ENCODE results near the gene AATF.

AATF gene

DNA sequence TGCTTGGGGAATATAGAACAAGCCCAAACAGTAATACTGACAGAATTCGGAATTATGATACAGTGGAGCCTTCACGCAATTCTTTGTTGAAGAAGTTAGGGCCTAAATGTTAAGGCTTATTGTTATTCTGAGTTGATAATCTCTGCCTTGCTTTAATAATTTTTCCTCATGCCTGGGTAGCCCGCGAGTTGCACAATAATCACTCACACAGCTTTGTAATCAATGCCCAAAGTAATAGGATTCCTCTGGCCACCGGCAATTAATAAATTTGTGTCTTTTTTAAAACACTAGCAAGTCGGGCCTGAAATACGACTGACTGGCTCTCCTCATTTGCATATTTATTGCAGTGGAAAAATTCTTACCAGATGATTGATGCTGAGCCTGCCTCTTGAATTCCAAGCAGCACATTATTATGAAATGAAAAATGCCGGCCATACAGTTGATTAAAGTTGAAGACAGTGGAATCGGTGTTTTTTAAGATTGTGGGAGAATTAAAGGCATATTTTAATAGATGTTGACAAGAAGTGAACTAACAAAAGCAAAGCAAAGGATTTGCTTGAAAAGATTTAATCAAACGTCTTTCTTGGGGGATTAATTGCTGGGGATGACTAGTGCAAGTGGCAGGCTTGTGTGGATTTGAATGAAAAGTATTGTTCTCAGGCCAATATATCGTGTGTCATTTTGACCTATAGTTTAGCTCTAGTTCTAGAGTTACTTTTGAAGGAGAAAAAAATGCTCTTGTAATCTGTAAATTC, 30.2 kb downstream of the AATF start:
- Histone ChIP-seq H3K23ac (ENCODE audit: low read length) (no peak overlapping the region), H3K79me1 (ENCODE audit: low read length) (no peaks in the 10 kb centered on the region), H4K91ac (ENCODE audit: low read depth, low read length) (no peak overlapping the region), H4K8ac (ENCODE audit: low read depth, low read length) (no peak overlapping the region), H3K9me3 (ENCODE audit: insufficient read depth, low read depth, low read length) (no peaks in the 10 kb centered on the region), H2AK5ac (ENCODE audit: low read length) (no peak overlapping the region), H3K4me3 (ENCODE audit: low read depth, low read length) (no peak overlapping the region), H3K27ac (ENCODE audit: low read depth, low read length) (no peak overlapping the region), H3K79me2 (ENCODE audit: control insufficient read depth, insufficient read depth, low read length, poor library complexity) (no peaks in the 10 kb centered on the region), H4K12ac (ENCODE audit: low read depth, low read length) (no peak overlapping the region), H3K14ac (ENCODE audit: low read length) (no peak overlapping the region), H2BK5ac (ENCODE audit: low read depth, low read length, poor library complexity) (no peak overlapping the region), H3K4ac (ENCODE audit: low read depth, low read length) (no peak overlapping the region), H3K27me3 (ENCODE audit: insufficient read depth, low read length) (no peaks in the 10 kb centered on the region), H2BK120ac (ENCODE audit: insufficient read depth, low read length, poor library complexity) (no peak overlapping the region), H2AFZ (ENCODE audit: insufficient read depth, low read length, poor library complexity) (no peak overlapping the region), H3K18ac (ENCODE audit: low read length) (no peak overlapping the region), H3K9ac (ENCODE audit: low read length) (no peak overlapping the region), H3K4me1 (ENCODE audit: control insufficient read depth in 1 of 2, insufficient read depth in 2 of 2, low read length in 2 of 2) (no peaks in the 10 kb centered on the region), H2BK12ac (ENCODE audit: low read length) (no peak overlapping the region), H3K36me3 (ENCODE audit: control insufficient read depth in 1 of 2, insufficient read depth in 2 of 2, low read length in 2 of 2) (peaks cover 0 to 1% of the 10 kb centered on the region in 2 experiments), H3K4me2 (ENCODE audit: low read length) (no peak overlapping the region)
- WGBS (ENCODE audit: extremely low coverage, insufficient coverage, insufficient read length): 100% methylated on average over 1 of the region's 11 CpGs
- no peak for DNase-seq

DNA sequence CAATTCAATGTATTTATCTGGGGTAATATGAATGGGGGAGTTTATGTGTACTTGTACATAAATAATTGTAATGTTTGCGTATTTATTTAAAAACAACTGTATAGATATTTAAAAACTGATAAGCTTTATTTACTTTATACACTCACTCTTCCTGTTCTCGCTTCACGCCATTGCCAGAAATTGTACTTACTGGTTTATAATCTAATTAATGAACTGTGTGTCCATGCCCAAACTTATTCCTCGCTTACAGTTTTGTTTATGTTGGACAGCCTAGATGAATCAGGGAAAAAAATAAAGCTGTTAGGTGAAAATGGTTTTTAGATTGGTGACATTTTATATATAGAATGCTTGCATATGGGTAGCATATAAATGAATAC, 30.8 kb downstream of the AATF start:
- Histone ChIP-seq H3K9me3 (ENCODE audit: insufficient read depth, low read depth, low read length) (no peaks in the 10 kb centered on the region), H3K4me2 (ENCODE audit: low read length) (no peak overlapping the region), H3K4me1 (ENCODE audit: control insufficient read depth in 1 of 2, insufficient read depth in 2 of 2, low read length in 2 of 2) (no peaks in the 10 kb centered on the region), H3K27me3 (ENCODE audit: insufficient read depth, low read length) (no peaks in the 10 kb centered on the region), H2BK120ac (ENCODE audit: insufficient read depth, low read length, poor library complexity) (no peak overlapping the region), H2AK5ac (ENCODE audit: low read length) (no peak overlapping the region), H2AFZ (ENCODE audit: insufficient read depth, low read length, poor library complexity) (no peak overlapping the region), H3K27ac (ENCODE audit: low read depth, low read length) (no peak overlapping the region), H3K18ac (ENCODE audit: low read length) (no peak overlapping the region), H3K23ac (ENCODE audit: low read length) (no peak overlapping the region), H3K79me2 (ENCODE audit: control insufficient read depth, insufficient read depth, low read length, poor library complexity) (no peaks in the 10 kb centered on the region), H4K8ac (ENCODE audit: low read depth, low read length) (no peak overlapping the region), H4K12ac (ENCODE audit: low read depth, low read length) (no peak overlapping the region), H3K36me3 (ENCODE audit: control insufficient read depth in 1 of 2, insufficient read depth in 2 of 2, low read length in 2 of 2) (peaks cover 0 to 1% of the 10 kb centered on the region in 2 experiments), H3K9ac (ENCODE audit: low read length) (no peak overlapping the region), H2BK12ac (ENCODE audit: low read length) (no peak overlapping the region), H3K4me3 (ENCODE audit: low read depth, low read length) (no peak overlapping the region), H3K4ac (ENCODE audit: low read depth, low read length) (no peak overlapping the region), H3K14ac (ENCODE audit: low read length) (no peak overlapping the region), H4K91ac (ENCODE audit: low read depth, low read length) (no peak overlapping the region), H2BK5ac (ENCODE audit: low read depth, low read length, poor library complexity) (no peak overlapping the region), H3K79me1 (ENCODE audit: low read length) (no peaks in the 10 kb centered on the region)
- no peak for DNase-seq
- no CpG with 5 or more reads among the region's 4 CpGs for WGBS (ENCODE audit: extremely low coverage, insufficient coverage, insufficient read length)

DNA sequence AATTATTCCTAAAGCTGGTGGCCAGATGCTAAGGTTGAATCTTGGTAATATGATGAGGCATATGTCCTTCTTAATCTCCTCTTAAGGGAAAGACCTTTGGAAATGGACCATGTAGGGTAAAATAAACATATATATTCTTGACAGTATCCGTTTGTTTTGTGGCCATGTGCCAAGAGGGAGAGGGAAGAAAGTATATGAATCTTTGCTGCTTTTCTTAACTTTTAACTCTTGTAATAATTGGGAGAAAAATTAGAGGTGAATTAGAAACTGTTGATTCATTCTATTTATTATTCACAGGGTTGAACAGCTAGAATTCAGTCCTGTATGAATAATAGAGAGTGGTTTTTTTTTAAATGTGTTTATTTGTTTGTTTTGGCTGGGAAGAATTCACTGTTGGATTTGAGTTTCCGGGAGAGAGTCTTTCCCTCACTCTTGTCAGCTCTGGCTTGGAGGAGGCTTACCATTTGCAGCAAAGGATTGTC, 31.6 kb downstream of the AATF start:
- Histone ChIP-seq H2AFZ (ENCODE audit: insufficient read depth, low read length, poor library complexity) (no peak overlapping the region), H3K79me2 (ENCODE audit: control insufficient read depth, insufficient read depth, low read length, poor library complexity) (no peaks in the 10 kb centered on the region), H3K14ac (ENCODE audit: low read length) (no peak overlapping the region), H4K12ac (ENCODE audit: low read depth, low read length) (no peak overlapping the region), H3K36me3 (ENCODE audit: control insufficient read depth in 1 of 2, insufficient read depth in 2 of 2, low read length in 2 of 2) (peaks cover 0 to 1% of the 10 kb centered on the region in 2 experiments), H2BK5ac (ENCODE audit: low read depth, low read length, poor library complexity) (no peak overlapping the region), H3K4me2 (ENCODE audit: low read length) (no peak overlapping the region), H3K4me1 (ENCODE audit: control insufficient read depth in 1 of 2, insufficient read depth in 2 of 2, low read length in 2 of 2) (no peaks in the 10 kb centered on the region), H3K9ac (ENCODE audit: low read length) (no peak overlapping the region), H3K4me3 (ENCODE audit: low read depth, low read length) (no peak overlapping the region), H2BK12ac (ENCODE audit: low read length) (no peak overlapping the region), H4K8ac (ENCODE audit: low read depth, low read length) (no peak overlapping the region), H3K9me3 (ENCODE audit: insufficient read depth, low read depth, low read length) (no peaks in the 10 kb centered on the region), H3K4ac (ENCODE audit: low read depth, low read length) (no peak overlapping the region), H3K18ac (ENCODE audit: low read length) (no peak overlapping the region), H2AK5ac (ENCODE audit: low read length) (no peak overlapping the region), H3K27me3 (ENCODE audit: insufficient read depth, low read length) (no peaks in the 10 kb centered on the region), H3K79me1 (ENCODE audit: low read length) (no peaks in the 10 kb centered on the region), H2BK120ac (ENCODE audit: insufficient read depth, low read length, poor library complexity) (no peak overlapping the region), H3K27ac (ENCODE audit: low read depth, low read length) (no peak overlapping the region), H4K91ac (ENCODE audit: low read depth, low read length) (no peak overlapping the region), H3K23ac (ENCODE audit: low read length) (no peak overlapping the region)
- no peak for DNase-seq
- 100% methylated on average over 1 of the region's 2 CpGs for WGBS (ENCODE audit: extremely low coverage, insufficient coverage, insufficient read length)

DNA sequence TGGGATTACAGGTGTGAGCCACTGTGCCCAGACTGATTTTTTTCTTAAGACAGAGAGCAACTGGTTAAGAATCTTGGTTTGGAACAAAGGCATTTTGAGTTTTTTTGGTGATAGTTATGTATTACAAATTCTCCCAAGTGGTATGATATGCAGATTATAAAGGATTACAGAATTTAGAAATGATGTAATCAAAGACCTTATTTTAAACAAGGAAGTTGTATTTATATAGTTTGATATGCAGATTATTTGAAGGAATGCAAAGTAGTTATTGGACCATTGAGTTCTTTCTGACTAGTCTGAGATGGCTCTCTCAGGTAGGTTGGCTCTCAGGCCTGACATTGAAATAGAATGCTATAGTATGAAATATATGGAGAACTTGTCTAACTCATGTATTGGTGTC, 34.9 kb downstream of the AATF start:
- H3K4me1 ChIP-seq (ENCODE audit: control insufficient read depth in 1 of 2, insufficient read depth in 2 of 2, low read length in 2 of 2): no peaks in the 10 kb centered on the region
- no peak overlapping the region for H2BK5ac ChIP-seq (ENCODE audit: low read depth, low read length, poor library complexity)
- H3K9me3 ChIP-seq (ENCODE audit: insufficient read depth, low read depth, low read length): no peaks in the 10 kb centered on the region
- H3K4me2 ChIP-seq (ENCODE audit: low read length): no peak overlapping the region
- H3K27ac ChIP-seq (ENCODE audit: low read depth, low read length): no peak overlapping the region
- no peak overlapping the region for H2AFZ ChIP-seq (ENCODE audit: insufficient read depth, low read length, poor library complexity)
- no peak overlapping the region for H4K8ac ChIP-seq (ENCODE audit: low read depth, low read length)
- no peaks in the 10 kb centered on the region for H3K27me3 ChIP-seq (ENCODE audit: insufficient read depth, low read length)
- no peak overlapping the region for H3K23ac ChIP-seq (ENCODE audit: low read length)
- H3K36me3 ChIP-seq (ENCODE audit: control insufficient read depth in 1 of 2, insufficient read depth in 2 of 2, low read length in 2 of 2): peaks cover 3 to 7% of the 10 kb centered on the region in 2 experiments
- H3K14ac ChIP-seq (ENCODE audit: low read length): no peak overlapping the region
- DNase-seq: no peak
- H3K9ac ChIP-seq (ENCODE audit: low read length): no peak overlapping the region
- no peak overlapping the region for H3K18ac ChIP-seq (ENCODE audit: low read length)
- H4K91ac ChIP-seq (ENCODE audit: low read depth, low read length): no peak overlapping the region
- no peak overlapping the region for H4K12ac ChIP-seq (ENCODE audit: low read depth, low read length)
- H3K79me1 ChIP-seq (ENCODE audit: low read length): no peaks in the 10 kb centered on the region
- no peak overlapping the region for H2BK12ac ChIP-seq (ENCODE audit: low read length)
- H3K79me2 ChIP-seq (ENCODE audit: control insufficient read depth, insufficient read depth, low read length, poor library complexity): no peaks in the 10 kb centered on the region
- H2AK5ac ChIP-seq (ENCODE audit: low read length): no peak overlapping the region
- H3K4me3 ChIP-seq (ENCODE audit: low read depth, low read length): no peak overlapping the region
- no peak overlapping the region for H3K4ac ChIP-seq (ENCODE audit: low read depth, low read length)
- H2BK120ac ChIP-seq (ENCODE audit: insufficient read depth, low read length, poor library complexity): no peak overlapping the region

All from trophoblast cell (in vitro differentiated cells and primary cell).